Kasumi-1 (cell line): ENCODE results near the gene VENTX.
A peak's percentile ranks its signal among the peaks of the same experiment; 100 is the strongest.

Source experiments
- DNase-seq, 2 experiments: peaks; one replicate each; lab custom pipeline; 2025; lab: John Stamatoyannopoulos, UW

The VENTX gene

DNA sequence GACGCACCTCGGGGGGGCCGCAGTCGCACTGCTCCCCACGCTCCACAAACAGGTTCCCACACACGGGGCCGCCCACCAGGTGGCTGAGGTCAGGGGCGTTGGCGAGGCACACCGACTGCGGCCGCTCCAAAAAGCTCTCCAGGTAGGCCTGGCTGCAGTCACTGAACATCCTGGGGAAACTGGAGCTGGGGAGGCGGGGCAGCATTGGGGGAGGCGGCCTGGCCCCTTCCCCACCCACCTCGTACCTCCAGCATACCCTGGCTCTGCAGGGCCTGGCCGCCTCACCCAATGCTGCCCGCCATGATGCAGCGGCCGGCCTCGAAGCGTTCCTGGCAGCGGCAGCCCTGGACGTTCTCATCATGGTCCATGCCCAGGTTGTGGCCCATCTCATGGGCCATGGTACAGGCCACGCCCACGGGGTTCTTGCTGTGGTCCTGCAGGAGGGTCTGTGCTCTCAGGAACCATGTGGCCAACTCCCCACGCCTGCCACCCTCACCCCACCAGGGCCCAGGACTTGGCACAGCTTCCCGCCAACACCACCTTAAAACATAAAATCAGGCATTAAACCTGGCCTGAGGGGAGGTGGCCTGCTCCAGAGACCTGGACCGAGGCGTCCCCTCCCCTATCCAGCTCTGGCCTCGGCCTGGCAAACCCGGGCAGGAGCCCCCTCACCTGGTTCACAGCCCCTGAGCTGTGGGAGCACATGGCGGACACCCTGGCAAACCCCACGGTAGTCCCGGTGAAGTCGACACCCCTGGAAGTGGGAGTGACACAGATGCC lies 34.1 kb downstream of the VENTX start:
- no peak for DNase-seq

DNA sequence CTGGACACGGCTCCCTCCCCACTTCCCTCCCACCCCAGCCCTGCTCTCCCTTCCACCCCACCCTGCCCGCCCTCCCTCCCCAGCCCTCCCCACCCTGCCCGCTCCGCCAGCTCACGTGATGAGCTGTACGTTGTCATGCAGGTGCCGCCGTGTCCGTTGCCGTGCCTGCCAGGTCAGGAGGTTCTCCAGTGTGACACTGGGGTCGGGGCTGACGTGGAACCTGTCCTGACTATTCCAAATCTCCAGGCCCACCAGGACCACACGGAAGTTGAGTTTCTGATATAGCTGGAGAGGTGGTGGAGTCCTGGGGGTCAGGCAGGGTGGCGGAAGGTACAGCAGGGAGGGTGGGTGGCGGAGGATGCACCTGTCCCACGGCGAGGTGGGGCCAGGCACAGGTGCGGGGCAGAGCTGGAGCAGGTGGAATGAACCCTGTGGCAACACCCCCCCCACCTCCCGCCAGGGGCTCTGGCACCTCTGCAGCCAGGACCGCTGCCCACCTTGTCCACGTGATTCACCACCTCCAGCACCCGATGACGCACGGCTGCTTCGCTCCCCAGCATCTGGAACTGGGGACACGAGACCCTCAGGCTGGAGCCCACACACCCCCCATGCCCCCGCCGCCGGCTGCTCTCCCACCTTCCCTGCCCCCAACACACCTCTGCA lies 34.8 kb downstream of the VENTX start:
- DNase-seq = no peak

DNA sequence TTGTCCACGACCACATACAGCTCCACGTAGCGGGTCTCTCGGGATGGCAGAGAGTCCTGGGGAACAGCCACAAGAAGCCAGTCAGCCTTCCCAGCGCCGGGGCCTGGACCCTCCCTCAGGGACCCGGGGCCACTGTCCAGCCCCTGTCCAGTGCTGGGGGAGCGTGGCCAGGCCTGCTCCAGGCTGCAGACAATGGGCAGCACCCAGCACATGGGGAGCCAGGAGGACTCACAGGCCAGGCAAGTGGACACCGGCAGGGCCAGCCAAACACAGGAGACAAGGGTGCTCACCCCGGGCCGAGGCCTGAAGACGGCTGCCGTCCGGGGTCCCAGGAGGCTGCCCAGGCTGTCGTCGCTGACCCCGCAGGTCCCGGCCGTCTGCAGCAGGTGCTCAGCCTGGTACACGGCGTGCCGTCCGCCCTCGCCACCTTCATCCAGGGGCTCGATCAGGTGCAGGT lies 35.3 kb downstream of the VENTX start:
- DNase-seq = no peak

DNA sequence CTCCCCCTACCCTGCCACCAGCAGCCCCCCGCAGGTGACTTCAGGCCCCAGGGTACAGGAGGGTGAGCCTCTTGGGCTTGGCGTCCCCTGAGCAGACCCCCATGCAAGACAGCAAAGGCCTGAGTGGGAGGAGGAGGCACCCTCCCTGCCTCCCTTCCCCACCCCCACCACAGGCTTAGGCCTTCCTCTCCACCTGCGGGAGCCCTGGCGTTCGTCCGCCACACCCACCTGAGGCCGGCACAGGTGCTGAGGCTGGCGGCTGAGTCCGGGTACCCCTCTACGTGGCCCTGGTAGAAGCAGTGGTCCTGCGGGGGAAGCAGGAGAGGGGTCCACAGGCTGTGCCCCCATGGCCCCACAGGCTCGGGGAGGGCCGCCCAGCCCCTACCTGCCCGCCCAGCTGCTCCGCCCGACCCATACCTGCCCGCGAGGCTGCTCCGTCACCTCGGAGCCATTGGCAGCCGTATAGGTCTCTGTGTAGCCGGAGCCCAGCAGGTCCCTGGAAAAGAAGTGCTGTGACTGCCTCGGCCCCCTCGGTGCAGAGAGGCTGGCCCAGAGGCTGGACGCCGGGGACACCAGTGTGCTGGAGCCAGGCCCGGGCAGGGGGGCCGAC lies 36.0 kb downstream of the VENTX start:
- no peak for DNase-seq

GRCh38 chr10:133274751-133275683 lies 37.4 kb downstream of the VENTX start:
- peak; percentile 46 to 68 for DNase-seq

DNA sequence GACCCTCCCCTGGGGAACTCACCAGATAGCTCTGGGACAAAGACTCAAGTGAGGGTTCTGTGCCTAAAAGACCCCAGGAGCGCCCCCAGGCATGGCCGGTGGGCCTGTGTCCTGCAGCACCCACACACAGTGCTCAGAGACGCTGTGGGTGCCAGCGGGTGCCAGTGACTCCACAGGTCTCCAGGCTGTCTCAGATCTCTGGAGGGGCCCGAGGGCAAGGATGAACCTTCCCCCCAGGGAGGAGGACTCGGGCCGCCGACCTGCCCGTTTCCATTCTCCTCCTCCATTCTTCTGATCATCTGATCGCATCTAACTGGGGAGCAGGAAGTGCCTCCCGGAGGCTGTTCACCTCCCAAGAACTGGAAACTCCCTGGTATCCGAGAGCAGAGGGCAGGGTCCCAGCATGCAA lies 38.0 kb downstream of the VENTX start:
- DNase-seq = peak in 1 of 2 experiments; percentile 16

GRCh38 chr10:133276100-133276434 lies 38.4 kb downstream of the VENTX start:
- no peak for DNase-seq

DNA sequence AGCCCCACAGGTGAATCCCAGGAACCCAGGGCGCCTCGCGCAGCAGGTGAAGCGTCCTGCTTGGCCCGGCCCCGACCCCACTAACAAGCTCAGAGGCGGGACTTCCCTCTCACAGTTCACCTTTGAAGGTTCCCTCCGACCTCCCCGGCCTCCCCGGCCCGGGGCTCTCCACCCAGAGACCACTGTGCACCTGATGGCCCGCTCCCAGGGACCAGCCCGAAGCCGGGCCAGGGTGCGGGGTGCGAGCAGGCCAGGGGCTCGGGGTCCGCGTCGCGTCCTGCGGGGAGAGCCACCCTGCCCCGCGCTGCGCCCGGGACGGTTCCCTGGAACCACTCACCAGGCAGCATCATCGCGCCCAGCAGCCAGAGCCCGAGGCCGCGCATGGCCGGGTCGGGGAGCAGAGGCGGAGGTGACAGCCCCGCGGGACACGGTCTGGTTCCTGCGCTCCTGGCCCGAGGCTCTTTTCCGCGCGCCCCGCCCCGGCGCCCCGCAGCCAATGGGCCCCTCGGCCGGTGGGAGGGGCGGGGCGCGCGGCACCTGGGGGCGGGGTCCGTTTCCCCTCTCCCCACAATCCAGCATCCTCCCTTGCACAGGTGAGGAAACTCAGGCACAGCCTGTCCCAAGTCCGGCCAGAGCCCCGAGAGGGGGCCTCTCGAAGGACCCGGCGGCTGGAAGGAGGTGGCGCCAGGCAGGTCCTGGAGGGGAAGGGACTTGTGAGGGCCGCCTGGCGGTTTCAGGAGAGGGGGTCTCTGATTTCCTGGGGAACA lies 39.0 kb downstream of the VENTX start, which contains the start of gene ADAM8:
ADAM8 (minus strand) TSS at position 434 of the 767 bp plus-strand sequence; CDS start at position 383, 51 bp downstream.
- no peak for DNase-seq

DNA sequence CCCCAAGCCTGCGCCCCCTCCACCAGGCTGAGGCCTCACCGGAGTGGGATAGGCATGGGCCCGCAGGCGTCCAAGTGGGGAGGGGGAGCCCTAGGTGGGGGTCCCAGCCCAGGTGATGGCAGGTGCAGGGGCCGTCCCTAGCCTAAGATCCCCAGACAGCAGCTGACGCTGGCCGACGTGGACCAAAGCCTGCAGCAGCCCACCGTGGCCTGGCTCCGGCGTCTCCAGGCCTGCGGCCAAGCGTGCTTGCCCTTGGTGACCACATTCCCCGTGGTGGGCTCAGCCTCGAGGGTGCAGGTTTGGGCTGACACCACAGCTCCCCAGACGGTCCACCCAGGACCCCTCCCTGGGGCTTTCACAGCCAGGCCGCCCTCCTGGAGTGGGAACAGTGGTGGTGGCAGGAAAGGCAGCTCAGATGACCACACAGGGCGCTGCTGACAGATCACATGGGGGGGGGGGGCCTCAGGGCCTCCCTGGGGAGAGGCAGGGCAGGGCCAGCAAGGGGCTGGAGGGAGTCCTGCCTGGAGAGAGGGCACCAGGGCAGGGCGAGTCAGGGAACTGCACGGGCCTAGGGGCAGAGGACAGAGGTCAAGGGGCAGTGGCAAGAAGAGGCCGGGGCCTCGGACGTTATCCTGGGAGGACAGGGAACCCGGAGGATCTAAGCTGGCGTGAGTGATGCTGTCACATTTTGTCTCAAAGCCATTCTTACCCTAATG lies 39.8 kb downstream of the VENTX start:
- DNase-seq = no peak

DNA sequence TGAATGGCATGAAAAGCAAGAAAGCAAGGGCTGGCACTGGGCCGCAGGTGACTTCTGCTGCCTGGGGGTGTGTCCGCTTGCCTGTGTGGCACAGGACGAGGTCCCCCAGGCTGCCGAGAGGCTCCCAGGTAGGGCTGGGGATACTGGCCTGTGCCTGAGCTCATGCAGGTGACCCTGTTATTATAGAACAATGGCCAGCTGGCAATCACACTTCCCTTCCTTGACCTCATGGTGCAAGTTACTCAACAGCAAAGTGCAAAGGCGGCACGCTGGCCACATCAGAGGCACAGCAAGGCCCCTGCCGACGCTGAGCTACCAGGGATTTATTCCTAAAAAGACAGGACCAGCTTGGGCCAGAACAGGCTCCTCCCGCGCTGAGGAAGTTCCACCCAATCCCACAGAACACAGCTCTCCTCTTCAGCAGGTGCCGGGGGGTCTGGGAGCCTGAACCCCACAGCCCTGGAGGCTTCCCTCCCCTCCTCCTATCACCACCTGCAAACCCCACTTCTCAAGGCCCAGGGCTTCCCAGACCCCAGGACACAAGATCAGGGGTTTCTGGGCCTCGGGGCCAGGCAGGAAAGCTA lies 40.4 kb downstream of the VENTX start:
- DNase-seq = peak in 1 of 2 experiments; percentile 39

- peak; percentile 57 to 69 for DNase-seq
Observed at GRCh38 chr10:133278577-133279265, 41.1 kb downstream of the VENTX start.

- DNase-seq = peak; percentile 80 to 88
Observed at GRCh38 chr10:133279326-133280226, 41.9 kb downstream of the VENTX start.

DNA sequence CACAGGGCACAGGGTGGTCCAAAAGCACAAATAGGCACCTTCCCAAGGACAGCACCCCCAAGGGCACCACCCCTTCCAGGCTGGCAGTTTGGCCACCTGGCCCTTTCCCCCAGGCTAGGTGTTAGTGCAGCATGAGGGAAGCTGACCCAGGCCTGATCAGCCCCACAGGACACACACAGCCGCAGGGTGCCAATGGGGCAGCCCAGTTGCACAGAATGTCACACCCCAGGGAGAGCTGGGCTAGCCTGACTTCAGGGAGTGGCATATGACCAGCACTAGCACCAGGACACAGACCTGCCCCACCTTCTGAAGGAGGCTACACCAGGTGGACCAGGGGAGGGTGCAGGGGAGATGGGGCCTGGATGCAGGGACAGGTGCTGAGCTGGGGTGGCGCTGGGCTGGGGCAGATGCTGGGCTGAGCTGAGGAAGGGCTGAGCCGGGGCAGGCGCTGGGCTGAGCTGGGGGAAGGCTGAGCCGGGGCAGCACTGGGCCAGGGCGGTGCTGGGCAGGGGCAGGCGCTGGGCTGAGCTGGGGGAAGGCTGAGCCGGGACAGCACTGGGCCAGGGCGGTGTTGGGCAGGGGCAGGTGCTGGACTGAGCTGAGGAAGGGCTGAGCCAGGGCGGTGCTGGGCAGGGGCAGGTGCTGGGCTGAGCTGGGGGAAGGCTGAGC lies 42.9 kb downstream of the VENTX start:
- DNase-seq = no peak

- no peak for DNase-seq
Observed at GRCh38 chr10:133281084-133281483, 43.4 kb downstream of the VENTX start.

GRCh38 chr10:133281628-133282372 lies 44.1 kb downstream of the VENTX start:
- no peak for DNase-seq

- DNase-seq = no peak
Observed at GRCh38 chr10:133282846-133283390, 45.3 kb downstream of the VENTX start.

GRCh38 chr10:133283931-133284330 lies 46.3 kb downstream of the VENTX start:
- no peak for DNase-seq
